Ammon's horn (tissue), 1 donor: ENCODE data around the gene VWA3A.
"Not testable (repeated sequence)": the region's sequence is repeated elsewhere in the genome, so short reads cannot be mapped to it uniquely, and the experiment has no call there.

Source experiments
- DNase-seq: peaks from one replicate; pipeline ENCODE4 v3.0.0-alpha.2; 2016; ENCODE audit warnings: low spot score

VWA3A gene

DNA sequence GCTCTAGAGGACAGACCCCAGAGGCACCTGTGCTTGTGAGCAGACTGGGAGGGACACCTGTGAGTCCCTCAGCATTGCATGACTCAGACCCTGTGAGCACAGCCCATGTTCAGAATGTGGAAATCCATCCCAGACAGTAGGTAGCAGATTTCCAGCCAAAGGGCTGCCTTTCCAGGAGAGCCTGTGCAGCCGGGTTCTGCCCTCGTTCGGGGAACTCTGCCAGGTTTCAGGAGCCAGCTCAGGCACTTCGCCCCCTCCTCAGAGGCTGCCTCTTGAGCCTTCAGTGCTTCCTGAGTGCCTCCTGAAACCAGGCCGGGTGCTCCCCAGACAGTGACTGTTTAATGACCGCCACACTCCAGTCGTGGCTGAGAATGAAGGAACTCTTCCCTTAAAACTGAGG, 46.7 kb downstream of the VWA3A start:
- DNase-seq = no peak

DNA sequence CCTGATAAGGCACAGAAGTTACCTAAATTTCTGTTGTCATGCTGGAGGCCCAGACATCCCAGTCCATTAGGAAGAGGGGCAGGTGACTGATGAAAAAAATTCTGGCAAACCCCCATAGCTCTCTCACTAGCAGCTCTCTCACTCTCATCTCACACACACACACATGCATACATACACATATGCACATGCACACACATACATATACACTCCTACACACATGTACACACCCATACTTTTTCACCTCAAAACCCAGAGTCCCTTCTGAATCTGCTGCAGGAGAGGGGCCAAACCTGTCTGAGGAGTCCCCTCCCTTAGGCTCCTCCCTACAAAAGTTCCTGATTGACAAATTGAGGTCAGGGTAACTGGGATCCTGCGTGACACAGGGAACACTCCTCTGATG, 47.4 kb downstream of the VWA3A start:
- DNase-seq = no peak

DNA sequence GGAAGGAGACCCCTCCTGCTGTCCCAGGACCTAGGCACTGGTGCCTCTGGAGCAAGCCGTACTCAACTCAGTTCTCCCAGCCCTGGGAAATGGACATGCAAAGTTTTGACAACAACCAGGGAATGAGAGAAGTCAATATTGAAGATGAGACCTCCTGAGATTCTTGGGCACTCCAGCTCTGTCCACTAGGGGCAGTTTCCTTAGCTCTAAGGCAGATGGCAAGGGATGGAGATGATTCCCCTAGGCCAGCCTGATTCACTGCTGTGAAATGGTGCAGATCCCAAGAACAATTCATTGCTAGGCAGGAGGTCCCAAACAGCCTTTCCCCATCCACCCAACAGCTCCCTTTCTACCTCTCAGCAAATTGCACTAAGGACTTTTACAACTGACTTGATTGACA, 49.4 kb downstream of the VWA3A start:
- DNase-seq = no peak

DNA sequence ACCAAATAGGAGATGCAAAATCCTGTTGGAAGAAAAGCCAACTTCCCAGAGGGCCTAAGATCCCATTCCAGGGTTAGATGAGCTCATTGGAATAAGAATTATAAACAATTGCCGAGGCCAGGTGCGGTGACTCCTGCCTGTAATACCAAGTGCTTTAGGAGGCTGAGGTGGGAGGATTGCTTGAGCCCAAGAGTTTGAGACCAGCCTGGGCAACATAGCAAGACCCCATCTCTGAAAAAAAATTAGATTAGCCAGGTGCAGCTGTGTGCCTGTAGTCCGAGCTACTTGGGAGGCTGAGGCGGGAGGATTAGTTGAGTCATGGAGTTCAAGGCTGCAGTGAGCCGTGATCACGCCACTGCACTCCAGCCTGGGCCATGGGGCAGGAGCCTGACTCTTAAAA, 52.2 kb downstream of the VWA3A start:
- DNase-seq = no peak

DNA sequence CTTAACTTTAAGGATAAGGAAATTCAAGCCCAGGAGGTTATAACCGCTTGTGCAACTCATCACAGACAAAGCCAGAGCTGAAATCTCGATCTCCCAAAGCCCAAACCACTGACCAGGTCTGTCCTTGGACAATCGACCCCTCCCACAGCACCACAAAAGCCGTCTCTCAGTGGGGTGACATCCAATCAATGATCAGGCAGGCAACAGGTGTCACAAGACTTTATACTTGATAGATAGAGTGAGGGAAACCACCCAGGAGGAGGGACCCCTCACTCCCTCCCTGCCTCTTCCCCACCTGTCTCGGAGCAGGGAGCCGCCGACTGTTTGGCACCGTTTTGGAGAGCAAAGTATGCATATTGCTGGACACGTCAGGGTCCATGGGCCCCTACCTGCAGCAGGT, 55.5 kb downstream of the VWA3A start:
- no peak for DNase-seq

DNA sequence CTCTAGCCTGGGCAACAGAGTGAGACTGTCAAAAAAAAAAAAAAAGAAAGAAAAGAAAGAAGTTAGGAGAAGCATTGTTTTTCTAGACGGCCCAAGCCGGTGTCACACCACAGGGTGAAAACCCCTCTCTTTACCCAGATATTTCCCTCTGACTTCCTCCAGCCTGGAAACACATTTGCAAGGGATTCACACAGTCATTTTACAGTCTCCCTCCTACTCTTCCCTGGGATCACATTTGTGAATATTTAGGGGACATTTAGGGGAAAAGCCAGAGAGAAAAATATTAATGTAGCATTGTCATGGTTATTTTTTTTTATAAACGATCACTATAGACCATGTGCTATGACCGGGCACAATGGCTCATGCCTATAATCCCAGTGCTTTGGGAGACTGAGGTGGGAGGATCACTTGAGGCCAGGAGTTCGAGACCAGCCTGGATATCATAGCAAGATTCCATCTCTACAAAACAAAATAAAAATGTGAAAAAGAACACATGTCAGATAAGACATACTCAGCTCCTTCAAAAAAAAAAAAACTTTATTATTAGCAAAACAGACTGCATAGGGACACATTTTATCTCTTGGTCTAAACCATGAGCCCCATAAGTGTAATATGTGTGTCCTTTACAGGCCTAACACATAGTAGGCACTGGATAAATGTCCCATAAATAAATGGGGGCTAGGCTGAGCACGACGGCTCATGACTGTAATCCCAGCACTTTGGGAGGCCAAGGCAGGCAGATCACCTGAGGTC, 59.1 kb downstream of the VWA3A start:
- no peak for DNase-seq

DNA sequence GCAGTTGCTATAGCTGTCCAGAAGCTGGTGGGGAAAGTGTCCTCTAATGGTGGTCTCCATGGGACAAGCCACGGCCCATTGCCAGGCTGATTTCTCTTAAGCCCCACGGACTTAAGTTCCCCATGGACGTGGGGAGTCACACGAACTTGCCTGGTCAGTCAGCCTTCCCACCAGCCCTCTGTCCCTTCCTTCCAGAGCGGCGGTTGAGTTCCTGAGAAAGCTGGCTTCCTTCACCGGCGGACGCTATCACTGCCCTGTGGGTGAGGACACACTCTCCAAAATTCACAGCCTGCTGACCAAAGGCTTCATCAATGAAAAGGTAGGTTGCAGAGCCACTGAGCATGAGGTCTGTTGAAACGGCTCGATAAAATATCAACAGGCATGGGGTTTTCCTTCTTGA, 60.0 kb downstream of the VWA3A start:
- no peak for DNase-seq

DNA sequence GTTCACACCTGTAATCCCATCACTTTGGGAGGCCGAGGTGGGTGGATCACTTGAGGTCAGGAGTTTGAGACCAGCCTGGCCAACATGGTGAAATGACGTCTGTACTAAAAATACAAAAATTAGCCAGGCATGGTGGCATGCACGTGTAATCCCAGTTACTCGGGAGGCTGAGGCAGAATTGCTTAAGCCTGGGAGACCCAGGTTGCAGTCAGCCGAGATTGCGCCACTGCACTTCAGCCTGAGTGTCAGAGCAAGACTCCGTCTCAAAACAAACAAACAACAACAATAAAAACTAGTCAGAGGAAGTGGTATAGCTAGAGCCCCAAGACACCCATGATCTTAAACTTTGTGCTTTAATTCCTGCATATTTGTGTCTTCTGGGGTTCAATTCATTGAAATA, 60.7 kb downstream of the VWA3A start:
- not testable (repeated sequence) for DNase-seq

DNA sequence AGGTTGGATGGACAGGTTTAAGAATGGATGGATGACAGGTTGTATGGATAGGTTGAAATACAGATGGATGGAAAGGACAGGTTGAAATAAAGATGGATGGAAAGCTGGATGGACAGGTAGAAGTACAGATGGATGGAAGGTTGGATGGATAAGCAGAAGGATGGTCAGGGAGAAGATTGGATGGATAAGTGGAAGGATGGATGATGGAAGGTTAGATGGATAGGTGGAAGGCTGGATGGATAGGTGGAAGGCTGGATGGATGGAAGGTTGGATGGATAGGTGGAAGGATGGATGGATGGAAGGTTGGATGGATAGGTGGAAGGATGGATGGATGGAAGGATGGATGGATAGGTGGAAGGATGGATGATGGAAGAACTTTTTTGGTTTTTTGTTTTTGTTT, 69.1 kb downstream of the VWA3A start:
- no peak for DNase-seq

DNA sequence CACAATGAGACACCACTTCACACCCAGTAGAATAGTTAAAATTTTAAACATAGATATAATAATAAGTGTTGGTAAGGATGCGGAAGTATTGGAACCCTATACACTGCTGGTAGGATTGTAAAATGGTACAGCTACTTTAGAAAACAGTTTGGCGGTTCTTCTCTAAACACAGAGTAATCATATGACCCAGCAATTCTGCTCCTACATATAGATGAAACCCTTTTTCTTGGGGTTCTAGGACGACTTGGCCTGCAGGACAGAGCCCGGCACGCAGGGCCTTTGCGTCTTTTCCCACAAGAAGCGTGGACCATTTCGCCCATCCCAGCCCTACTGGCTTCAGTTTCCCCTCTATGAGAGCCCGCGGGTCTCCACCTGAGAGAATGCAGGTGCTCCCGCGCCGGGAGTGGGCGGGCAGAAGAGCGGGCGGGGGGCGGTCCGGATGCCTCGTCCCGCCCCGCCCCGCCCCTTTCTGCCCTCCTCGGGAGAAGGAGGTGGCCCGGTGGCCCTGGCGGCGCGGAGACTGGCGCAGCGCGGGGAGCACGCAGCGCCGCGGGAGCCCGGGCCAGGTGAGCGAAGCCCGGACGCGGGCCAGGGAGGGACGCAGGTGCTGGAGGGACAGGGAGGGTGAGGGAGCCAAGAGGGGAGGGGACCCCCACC, 69.8 kb downstream of the VWA3A start, which contains the start of gene SDR42E2:
SDR42E2 (plus strand) TSS at position 508 of the 657 bp plus-strand sequence. CDS start 3,077 bp downstream, outside the sequence.
- DNase-seq = no peak

DNA sequence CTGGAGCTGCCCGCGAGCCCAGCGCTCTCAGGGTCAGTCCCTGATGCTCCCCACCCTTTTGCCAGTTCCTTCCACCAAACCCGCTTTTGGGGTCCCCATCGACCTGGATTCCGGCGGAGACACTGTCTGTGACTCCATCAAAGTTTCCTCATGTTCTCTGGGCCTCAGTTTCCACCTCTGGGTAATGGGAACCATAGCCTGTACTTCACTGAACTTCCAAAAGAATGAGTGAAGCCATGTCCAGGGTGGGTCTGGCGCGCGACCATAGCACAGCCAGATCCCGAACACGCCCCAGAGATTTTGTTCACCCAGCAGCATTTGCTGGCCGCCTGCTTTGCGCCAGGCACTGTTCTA, 70.3 kb downstream of the VWA3A start:
- no peak for DNase-seq

DNA sequence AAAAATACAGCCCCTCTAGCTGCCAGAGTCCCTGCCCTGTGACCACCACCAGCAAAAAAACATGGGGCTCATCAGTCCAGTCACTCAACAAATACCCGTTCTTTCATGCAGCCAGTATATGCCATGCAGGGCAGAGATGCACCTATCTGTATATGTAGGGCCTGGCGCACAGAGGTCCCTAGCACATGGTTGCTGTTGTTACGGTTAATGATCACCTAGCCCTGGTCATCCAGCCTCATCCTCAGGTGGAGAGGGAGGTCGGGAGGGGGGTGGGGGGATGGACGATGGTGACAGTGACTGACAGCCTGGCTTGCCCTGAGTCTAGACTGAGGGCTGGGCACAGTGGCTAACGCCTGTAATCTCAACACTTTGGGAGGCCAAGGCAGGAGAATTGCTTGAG, 71.5 kb downstream of the VWA3A start:
- no peak for DNase-seq

DNA sequence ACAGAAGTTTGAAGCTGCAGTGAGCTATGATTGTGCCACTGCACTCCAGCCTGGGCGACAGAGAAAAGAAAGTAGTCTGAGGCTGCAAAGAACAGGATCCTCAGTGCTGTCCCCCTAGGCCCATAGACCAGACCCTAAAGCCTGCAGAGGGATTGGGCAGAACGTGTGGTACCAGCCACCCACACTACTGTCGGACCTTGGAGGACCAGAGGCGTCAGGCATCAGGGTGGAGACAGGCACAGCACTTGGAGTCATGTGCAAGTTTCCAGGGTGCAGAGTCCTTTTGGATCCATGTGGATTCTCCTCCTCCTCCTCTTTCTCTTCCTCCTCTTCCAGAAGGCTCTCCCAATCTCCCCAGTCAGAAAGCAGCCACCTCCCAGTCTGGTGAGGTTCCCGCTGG, 72.1 kb downstream of the VWA3A start:
- no peak for DNase-seq

DNA sequence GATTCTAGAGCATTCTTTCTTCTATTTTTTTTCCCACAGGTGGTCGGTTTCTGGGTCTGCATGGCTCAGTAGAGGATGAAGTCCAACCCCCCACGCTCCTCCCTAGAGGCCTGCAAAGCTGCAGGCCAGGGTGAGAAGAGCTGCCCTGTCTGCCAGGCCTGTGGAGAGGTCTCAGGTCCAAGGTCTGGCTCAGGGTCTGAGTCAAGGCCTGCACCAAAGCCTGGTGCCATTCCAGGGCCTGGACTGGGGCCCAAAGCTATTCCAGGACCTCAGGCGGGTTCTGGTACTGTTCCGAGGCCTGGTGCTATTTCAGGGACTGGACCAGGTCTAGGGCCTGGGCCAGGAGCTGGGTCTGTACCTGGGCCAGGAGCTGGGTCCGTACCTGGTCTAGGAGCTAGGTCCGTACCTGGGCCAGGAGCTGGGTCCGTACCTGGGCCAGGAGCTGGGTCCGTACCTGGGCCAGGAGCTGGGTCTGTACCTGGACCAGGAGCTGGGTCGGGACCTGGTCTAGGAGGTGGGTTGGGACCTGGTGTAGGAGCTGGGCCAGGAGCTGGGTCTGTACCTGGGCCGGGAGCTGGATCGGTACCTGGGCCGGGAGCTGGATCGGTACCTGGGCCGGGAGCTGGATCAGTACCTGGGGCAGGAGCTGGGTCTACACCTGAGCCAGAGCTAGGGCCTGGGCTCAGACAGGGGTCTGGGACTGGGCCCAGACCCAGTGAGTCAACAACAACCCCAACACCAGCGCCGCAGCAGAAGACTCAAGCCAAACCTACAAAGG, 73.4 kb downstream of the VWA3A start:
- no peak for DNase-seq

DNA sequence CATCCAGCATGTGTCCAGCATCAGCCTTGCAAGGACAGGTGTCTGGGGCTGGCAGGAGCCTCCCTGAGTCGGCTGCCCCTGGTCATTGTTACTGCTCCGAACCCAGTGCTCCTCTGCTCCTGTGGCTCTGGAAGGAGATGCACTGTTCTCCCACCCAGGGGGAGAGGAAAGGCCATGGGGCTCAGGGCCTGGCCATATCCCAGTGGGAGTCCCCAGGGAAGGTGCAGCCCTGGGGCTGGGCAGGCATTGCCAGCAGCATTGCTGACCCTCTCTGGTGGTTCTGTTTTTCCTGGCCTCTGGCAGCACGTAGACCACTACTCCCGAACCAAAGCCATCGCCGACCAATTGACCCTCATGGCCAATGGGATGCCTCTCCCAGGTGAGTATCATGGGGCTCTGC, 79.6 kb downstream of the VWA3A start:
- no peak for DNase-seq

DNA sequence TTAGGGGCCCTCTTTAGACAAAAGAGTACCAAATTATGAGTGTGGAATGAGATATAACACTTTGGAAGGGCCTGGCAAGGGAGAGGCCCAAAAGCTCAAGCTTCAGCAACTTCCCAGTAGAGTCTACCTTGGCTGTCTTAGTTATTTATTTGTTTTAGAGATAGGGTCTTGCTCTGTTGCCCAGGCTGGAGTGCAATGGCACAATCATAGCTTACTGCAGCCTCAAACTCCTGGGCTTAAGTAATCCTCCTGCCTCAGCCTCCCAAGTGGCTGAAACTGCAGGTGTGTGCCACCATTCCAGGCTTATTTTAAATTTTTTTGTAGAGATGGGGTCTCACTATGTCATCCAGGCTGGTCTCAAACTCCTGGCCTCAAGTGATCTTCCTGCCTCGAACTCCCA, 80.3 kb downstream of the VWA3A start:
- DNase-seq = not testable (repeated sequence)

DNA sequence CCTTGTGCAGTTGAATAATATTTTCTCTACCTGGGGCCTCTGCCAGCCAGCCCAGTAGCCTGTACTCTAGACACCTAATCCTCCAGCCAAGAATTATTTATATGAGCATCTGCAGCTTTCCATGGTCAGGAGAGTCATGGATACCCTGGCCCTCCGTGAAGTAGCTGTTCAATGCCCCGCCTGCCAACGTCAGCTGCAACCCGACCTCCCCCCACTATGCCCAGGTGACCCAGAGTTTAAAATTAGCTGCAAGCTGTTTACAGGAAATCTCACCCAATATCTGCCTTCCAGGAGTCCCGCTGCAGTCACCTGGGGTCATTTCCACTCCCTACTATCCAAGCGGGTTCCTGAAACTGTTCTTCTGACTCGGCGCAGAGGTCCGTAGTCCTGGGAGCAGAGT, 82.3 kb downstream of the VWA3A start:
- DNase-seq = no peak

DNA sequence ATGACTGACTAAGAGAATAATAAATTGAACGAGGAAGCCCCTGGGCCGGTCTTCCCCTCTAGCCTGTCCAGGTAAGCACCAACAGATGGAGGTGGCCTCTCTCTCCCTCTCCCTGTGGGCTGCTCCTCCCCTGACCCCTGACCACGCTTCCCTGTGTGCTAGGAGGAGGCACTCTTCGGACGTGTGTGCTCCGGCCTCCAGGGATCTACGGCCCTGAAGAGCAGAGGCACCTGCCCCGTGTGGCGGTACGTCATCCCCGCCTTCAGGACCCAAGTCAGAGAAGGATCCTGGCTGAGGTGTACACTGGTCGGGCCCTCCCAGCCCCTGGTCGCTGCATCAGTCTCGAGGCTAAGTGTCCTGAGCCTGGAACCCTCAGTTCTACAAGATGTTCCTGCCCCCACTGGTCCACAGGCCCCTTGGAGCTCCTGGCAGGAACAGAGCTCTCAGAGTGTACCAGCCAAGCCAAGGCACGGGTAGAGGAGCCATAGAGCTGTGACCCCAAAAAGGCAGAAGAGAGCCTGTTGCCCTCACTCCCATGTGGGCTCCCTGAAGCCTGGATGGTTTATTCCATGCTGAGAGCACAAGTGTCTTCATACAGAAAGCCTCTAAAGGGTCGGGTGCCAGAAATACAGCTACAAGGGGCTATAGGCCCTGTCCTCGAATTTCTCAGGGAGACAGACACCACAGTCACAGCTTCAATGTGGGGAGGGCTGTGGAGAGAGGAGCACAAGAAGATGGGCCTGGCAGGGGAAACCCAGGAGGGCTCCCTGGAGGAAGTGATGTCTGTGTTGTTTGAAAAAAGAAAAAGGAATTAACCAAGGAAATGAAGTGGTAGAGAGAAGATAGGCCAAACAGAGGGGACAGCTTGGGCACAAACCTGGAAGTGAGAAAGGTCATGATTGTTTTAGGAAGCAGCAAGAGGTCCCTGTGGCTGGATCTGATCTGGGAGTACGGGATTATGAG, 85.9 kb downstream of the VWA3A start:
- no peak for DNase-seq

DNA sequence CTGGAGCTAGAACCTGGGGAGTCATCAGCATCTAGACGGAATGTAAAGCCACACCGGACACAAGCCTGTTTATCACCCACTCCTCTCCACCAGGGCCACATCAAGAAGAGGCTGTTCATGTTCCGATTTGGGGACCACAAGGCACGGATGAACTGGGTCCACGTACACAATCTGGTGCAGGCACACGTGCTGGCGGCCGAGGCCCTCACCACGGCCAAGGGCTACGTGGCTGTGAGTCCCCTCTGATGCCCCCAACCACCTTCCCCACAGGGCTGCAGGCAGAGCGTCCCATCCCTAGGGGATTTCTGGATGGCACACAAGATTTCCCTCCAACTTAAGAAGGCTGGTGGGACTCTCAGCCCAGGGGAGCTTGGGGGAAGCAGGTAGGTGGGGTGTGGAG, 89.1 kb downstream of the VWA3A start:
- no peak for DNase-seq

DNA sequence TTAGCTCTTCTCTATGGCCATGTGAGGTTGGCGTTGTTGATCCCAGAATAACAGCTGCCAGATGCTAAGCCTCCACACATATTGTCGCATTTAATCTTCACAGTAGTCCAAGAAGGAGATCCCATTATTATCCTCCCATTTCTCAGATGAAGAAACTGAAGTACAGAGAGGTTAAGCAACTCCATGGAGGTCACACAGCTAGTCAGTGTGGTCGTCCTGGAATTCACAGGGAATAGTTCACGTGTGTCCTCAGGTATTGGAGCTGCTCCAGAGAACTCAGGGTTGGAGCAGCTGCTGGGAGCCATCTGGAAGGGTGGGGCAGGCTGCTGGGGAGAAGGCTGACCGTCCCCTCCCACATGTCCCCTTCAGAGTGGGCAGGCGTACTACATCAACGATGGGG, 89.5 kb downstream of the VWA3A start:
- DNase-seq = no peak

DNA sequence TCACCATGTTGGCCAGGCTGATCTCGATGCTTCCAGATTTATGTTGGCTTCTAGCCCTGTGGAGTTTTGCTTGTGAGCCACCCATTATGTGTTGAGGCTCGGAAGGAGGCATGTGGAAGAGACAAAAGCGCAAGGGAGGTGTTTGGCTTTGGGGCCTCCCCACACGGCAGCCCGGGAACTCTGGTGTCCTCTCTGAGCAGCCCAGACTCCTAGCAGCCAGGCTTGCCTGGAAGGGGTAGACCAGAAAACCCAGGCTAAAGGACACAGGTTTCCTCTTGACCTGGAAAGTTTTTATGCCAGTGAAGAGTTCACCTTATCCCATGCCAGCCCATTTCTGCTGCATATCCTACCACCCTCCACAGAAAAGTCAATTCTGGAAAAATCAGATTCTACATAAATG, 91.0 kb downstream of the VWA3A start:
- DNase-seq = no peak
